Activated CD4-positive, alpha-beta T cell treated with anti-CD3 and anti-CD28 coated beads, Interleukin-2, amount 50 U/mL, for 24 hours (primary cell): ENCODE data around the gene SIDT1.

Experiments used
- DNase-seq, 2 donors: peaks; one replicate each; pipeline ENCODE4 v3.0.0-alpha.2; 2020; ENCODE audit warnings: low read depth in 1 of 2, low spot score in 1 of 2

Gene SIDT1

GRCh38 chr3:113545594-113545993 is 13.2 kb downstream of the SIDT1 start:
- no peak for DNase-seq

GRCh38 chr3:113546414-113546893 is 14.1 kb downstream of the SIDT1 start:
- DNase-seq: no peak

GRCh38 chr3:113548501-113548900 is 16.1 kb downstream of the SIDT1 start:
- no peak for DNase-seq

GRCh38 chr3:113551820-113552219 is 19.5 kb downstream of the SIDT1 start:
- DNase-seq: no peak

GRCh38 chr3:113552851-113553250 is 20.5 kb downstream of the SIDT1 start:
- no peak for DNase-seq

GRCh38 chr3:113555138-113555537 is 22.8 kb downstream of the SIDT1 start:
- no peak for DNase-seq

GRCh38 chr3:113556316-113556945 is 24.1 kb downstream of the SIDT1 start:
- DNase-seq: no peak

- no peak for DNase-seq
Observed at GRCh38 chr3:113556946-113557335, 24.6 kb downstream of the SIDT1 start.

- no peak for DNase-seq
Observed at GRCh38 chr3:113557374-113557773, 25.0 kb downstream of the SIDT1 start.

- no peak for DNase-seq
Observed at GRCh38 chr3:113559009-113559408, 26.7 kb downstream of the SIDT1 start.

GRCh38 chr3:113560271-113560670 is 27.9 kb downstream of the SIDT1 start:
- DNase-seq: no peak

GRCh38 chr3:113560831-113561623 is 28.7 kb downstream of the SIDT1 start:
- no peak for DNase-seq

GRCh38 chr3:113565555-113565954 is 33.2 kb downstream of the SIDT1 start:
- DNase-seq: no peak

GRCh38 chr3:113570158-113570557 is 37.8 kb downstream of the SIDT1 start:
- no peak for DNase-seq

GRCh38 chr3:113571360-113571759 is 39.0 kb downstream of the SIDT1 start:
- DNase-seq: no peak

GRCh38 chr3:113573728-113574127 is 41.4 kb downstream of the SIDT1 start:
- no peak for DNase-seq

GRCh38 chr3:113574213-113574612 is 41.9 kb downstream of the SIDT1 start:
- DNase-seq: no peak

GRCh38 chr3:113575206-113575605 is 42.9 kb downstream of the SIDT1 start:
- no peak for DNase-seq

- DNase-seq: no peak
Observed at GRCh38 chr3:113585228-113585627, 52.9 kb downstream of the SIDT1 start.

- no peak for DNase-seq
Observed at GRCh38 chr3:113585720-113586119, 53.4 kb downstream of the SIDT1 start.

- no peak for DNase-seq
Observed at GRCh38 chr3:113588806-113589205, 56.5 kb downstream of the SIDT1 start.

- DNase-seq: no peak
Observed at GRCh38 chr3:113589971-113590370, 57.6 kb downstream of the SIDT1 start.

- DNase-seq: no peak
Observed at GRCh38 chr3:113590983-113591382, 58.6 kb downstream of the SIDT1 start.
